ENCODE results near the gene GNGT2.

- TF ChIP-seq CTCF (IDR thresholded peaks at IDR 0.05) (no peak), POLR2A (IDR thresholded peaks at IDR 0.05) (no peak), POLR2AphosphoS5 (IDR thresholded peaks at IDR 0.05) (peak in 2 of 3 donors; percentile 35 to 64)
These were observed 7.5 kb upstream of the GNGT2 start for GRCh38 chr17:49217651-49218413.
